HepG2 (cell line): ENCODE data around the gene LAMC3. TPM values are rescaled to one million over a fixed set of nuclear protein-coding genes. Genes with fewer than 3 reads are reported as not detected.

Experiments
- ATAC-seq: fragments of 200-7000 bp; cut with Tn5 transposase; 3 replicates; pipeline ENCODE4 v1.9.1; 2020; ENCODE audit warnings: mild to moderate bottlenecking, moderate library complexity
- BruUV-seq: library from RNA; stranded (reverse); fragments of 400-500 nt; replicated peaks from 2 replicates; lab custom pipeline; 2021; lab: Mats Ljungman, UMichigan
- CTCF ChIA-PET: fragments of 300-600 bp; formaldehyde crosslinking; extraction: SDS; loops from one replicate; lab custom pipeline; 2021; ENCODE audit warnings: low total read pairs, inconsistent platforms, low intra/inter-chr PET ratio; lab: Yijun Ruan, JAX
- POLR2A ChIA-PET: fragments of 350-600 bp; sonication (Branson Sonifier 250); formaldehyde crosslinking; loops from one replicate; lab custom pipeline; 2020; ENCODE audit warnings: antibody characterized with exemption, inconsistent platforms; lab: Yijun Ruan, JAX
- DNase-seq: peaks from one replicate; pipeline ENCODE4 v3.0.0-alpha.2; 2015; ENCODE audit warnings: low spot score
- FAIRE-seq: peaks from 3 replicates; lab custom pipeline; 2011; peaks lifted over from hg19 to GRCh38; lab: Jason Lieb, UNC
- H2AFZ ChIP-seq: one replicate; pipeline ENCODE4 v1.6.1; 2011; ENCODE audit warnings: low read length, inconsistent platforms
- H3K27ac ChIP-seq: fragments of 300-600 bp; 3 replicates; pipeline ENCODE4 v1.8.0; 2011; ENCODE audit warnings: mixed run types, mild to moderate bottlenecking, mixed read lengths, low read length, inconsistent platforms; ENCODE audit not compliant: insufficient read depth; ENCODE audit errors: extremely low read length
- H3K27me3 ChIP-seq, 2 experiments: fragments of 200-600 bp in 1 of 2; 2 replicates in 1 of 2; 3 replicates in 1 of 2; pipeline versions ENCODE4 v1.6.0 to v1.8.0; 2011; ENCODE audit warnings: low read length in 2 of 2, mild to moderate bottlenecking in 2 of 2, moderate library complexity in 2 of 2, inconsistent platforms in 1 of 2; ENCODE audit not compliant: insufficient read depth in 2 of 2, control insufficient read depth in 1 of 2
- H3K36me3 ChIP-seq, 2 experiments: fragments of 200-600 bp in 1 of 2; replicated peaks in 1 of 2; 2 replicates in 1 of 2; 3 replicates in 1 of 2; pipeline versions ENCODE4 v1.5.1 to v1.8.0; 2011; ENCODE audit warnings: low read length in 2 of 2, inconsistent platforms in 1 of 2; ENCODE audit not compliant: insufficient read depth in 2 of 2, control insufficient read depth in 1 of 2
- H3K4me1 ChIP-seq: 2 replicates; pipeline ENCODE4 v1.5.1; 2012; ENCODE audit warnings: low read length, inconsistent platforms; ENCODE audit not compliant: insufficient read depth
- H3K4me2 ChIP-seq: 2 replicates; pipeline ENCODE4 v1.6.0; 2011; ENCODE audit warnings: low read depth, low read length, inconsistent platforms
- H3K4me3 ChIP-seq, 3 experiments: fragments of 200-600 bp in 1 of 3; sonication (generic), shearing (Covaris generic) in 1 of 3; replicated peaks in 1 of 3; 2 replicates each; pipeline ENCODE4 v1.5.1; 2011 to 2016; ENCODE audit warnings: low read length in 3 of 3, inconsistent platforms in 2 of 3, low read depth in 2 of 3, mild to moderate bottlenecking in 2 of 3, control low read depth in 1 of 3, mixed read lengths in 1 of 3; ENCODE audit not compliant: insufficient read depth in 1 of 3
- H3K79me2 ChIP-seq: one replicate; pipeline ENCODE4 v1.6.1; 2011; ENCODE audit warnings: low read length, inconsistent platforms; ENCODE audit not compliant: insufficient read depth
- H3K9ac ChIP-seq: 2 replicates; pipeline ENCODE4 v1.6.0; 2011; ENCODE audit warnings: mild to moderate bottlenecking, low read depth, low read length, inconsistent platforms; ENCODE audit not compliant: insufficient read depth
- H3K9me3 ChIP-seq: 2 replicates; pipeline ENCODE4 v1.5.1; 2012; ENCODE audit warnings: mild to moderate bottlenecking, low read length
- H4K20me1 ChIP-seq: 2 replicates; pipeline ENCODE4 v1.6.0; 2011; ENCODE audit warnings: inconsistent platforms, mild to moderate bottlenecking, low read length, moderate library complexity; ENCODE audit not compliant: insufficient read depth
- FOSL2 ChIP-seq: sonication (generic); formaldehyde crosslinking; IDR thresholded peaks from 2 replicates; pipeline ENCODE4 v1.4.0; 2020; ENCODE audit warnings: missing genetic modification reagents
- HMG20A ChIP-seq: IDR thresholded peaks from 2 replicates; pipeline ENCODE4 v1.6.1; 2016; ENCODE audit warnings: borderline replicate concordance
- MTA3 ChIP-seq: sonication (generic); formaldehyde crosslinking; IDR thresholded peaks from 2 replicates; pipeline ENCODE4 v1.4.0; 2020; ENCODE audit warnings: missing genetic modification reagents
- SP140L ChIP-seq: sonication (generic); formaldehyde crosslinking; IDR thresholded peaks from 2 replicates; pipeline ENCODE4 v1.4.0; 2020; ENCODE audit warnings: missing genetic modification reagents, borderline replicate concordance
- WGBS: methylation state at CpG from one replicate; pipeline ENCODE4 v1.1.6; 2017; ENCODE audit warnings: low lambda C conversion rate; 5-methylcytosine and 5-hydroxymethylcytosine counted together
- in situ Hi-C: cut with HindIII; loops from 2 replicates; pipeline ENCODE4 v1.10.0; 2017; ENCODE audit warnings: low pct_unique_long_range_greater_than_20kb; ENCODE audit not compliant: extremely low pct_ligation_motif_present
- intact Hi-C: fragments of 100-400 bp; cut with micrococcal nuclease; formaldehyde crosslinking; loops from one replicate; pipeline ENCODE4 v1.10.0; 2022; ENCODE audit not compliant: unreplicated experiment
- polyA plus RNA-seq, 8 experiments: library from polyadenylated mRNA; depleted of rRNA in 3 of 8; stranded (reverse) in 7 of 8; unstranded in 1 of 8; fragments of >200 nt; fragmentation: Illumina TruSeq in 4 of 8; extraction: Trizol in 4 of 8; gene quantifications; 2 replicates each; pipeline versions ENCODE4 v1.2.1 to v1.2.3, GENCODE V29; 2011 to 2016; ENCODE audit warnings: low read depth in 4 of 8, missing spikeins in 1 of 8, mixed read lengths in 1 of 8; ENCODE audit not compliant: insufficient read depth in 1 of 8
- total RNA-seq, 5 experiments: library from RNA; depleted of rRNA; stranded (reverse); fragments of >200 nt; fragmentation: Illumina TruSeq; extraction: Trizol; gene quantifications; 2 replicates each; pipeline ENCODE4 v1.2.3, GENCODE V29; 2016; ENCODE audit warnings: low read depth in 1 of 5

LAMC3 gene
- total and polyA plus RNA-seq, 2 of the 13 experiments (the other 11 are each of a cell fraction or from before 2014, with no cell fraction given) = 0.07 to 0.57 TPM

DNA sequence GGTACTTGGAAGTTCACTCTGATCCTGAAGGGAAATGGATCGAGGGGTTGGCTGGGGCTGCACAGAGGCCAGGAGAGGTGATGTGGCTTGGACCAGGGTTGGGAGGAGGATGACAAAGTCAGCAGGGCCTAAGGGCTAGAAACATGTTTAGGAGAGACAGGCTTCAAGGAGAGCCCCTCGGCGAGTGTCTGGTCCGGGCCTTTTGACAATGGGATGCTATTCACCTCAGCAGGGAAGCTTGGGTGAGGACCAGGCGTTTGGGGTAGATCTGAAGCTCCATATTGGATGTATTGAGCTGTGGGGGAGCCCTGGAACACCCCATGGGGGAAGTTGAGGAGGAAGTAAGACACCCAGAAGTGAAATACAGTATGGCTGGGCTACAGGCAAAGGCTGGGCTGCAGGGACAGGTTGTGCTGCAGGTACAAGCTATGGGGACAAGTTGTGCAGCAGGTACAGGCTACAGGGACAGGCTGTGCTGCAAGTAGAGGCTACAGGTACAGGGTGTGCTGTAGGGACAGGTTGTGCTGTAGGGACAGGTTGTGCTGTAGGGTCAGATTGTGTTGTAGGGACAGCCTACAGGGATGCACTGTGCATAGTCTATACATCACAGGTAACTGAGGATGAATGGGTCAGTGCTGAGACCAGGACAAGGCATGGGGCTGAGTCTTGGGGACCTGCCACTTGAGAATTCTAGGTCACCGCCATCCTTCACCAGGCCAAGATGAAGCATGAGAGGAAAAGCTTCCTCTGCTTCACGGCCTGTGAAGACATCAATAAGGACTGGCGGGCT is 47.3 kb upstream of the LAMC3 start:
- no peak overlapping the region for H3K27ac ChIP-seq
- CTCF ChIA-PET = no interaction called here
- ATAC-seq = no peak

GRCh38 chr9:130962418-130963316 is 46.3 kb upstream of the LAMC3 start:
- Histone ChIP-seq H3K9ac (no peak overlapping the region), H3K9me3 (peaks cover 4% of the 10 kb centered on the region), H4K20me1 (no peaks in the 10 kb centered on the region), H2AFZ (no peak overlapping the region), H3K4me1 (no peaks in the 10 kb centered on the region), H3K4me2 (no peak overlapping the region), H3K27ac (no peak overlapping the region), H3K79me2 (no peaks in the 10 kb centered on the region), H3K27me3 (peaks cover 2 to 70% of the 10 kb centered on the region in 2 experiments; a peak in 4 of 5 replicates), H3K4me3 (no peak overlapping the region)
- CTCF ChIA-PET = no interaction called here
- POLR2A ChIA-PET = no interaction called here
- no peak for FAIRE-seq
- intact Hi-C loops = no loop called here
- ATAC-seq = no peak; the same call in 1 of the 3 replicates
- BruUV-seq = no TSS peak
- in situ Hi-C loops = no loop called here
- 42% methylated on average over 5 of the region's 22 CpGs for WGBS
- TF ChIP-seq MTA3 (CRISPR knock-in tag) = no peak
- no peak for TF ChIP-seq HMG20A (CRISPR knock-in tag)
- TF ChIP-seq FOSL2 (CRISPR knock-in tag) = peak; percentile 42; the same call in 1 of the 2 replicates
- TF ChIP-seq, all 625 proteins: peak for 1
- no peak for DNase-seq
- H3K36me3 ChIP-seq = no peaks in the 10 kb centered on the region

More for the DNA sequence above, 47.3 kb upstream of the LAMC3 start:
- no peak for TF ChIP-seq SP140L (CRISPR knock-in tag)
- TF ChIP-seq, all 625 proteins: peak for 0
- WGBS = 40% methylated on average over 6 of the region's 8 CpGs
- Histone ChIP-seq H3K27me3 (peaks cover 2 to 69% of the 10 kb centered on the region in 2 experiments; a peak in 4 of 5 replicates), H3K9ac (no peak overlapping the region), H3K4me2 (no peak overlapping the region), H3K4me1 (no peaks in the 10 kb centered on the region), H3K79me2 (no peaks in the 10 kb centered on the region), H3K36me3 (no peaks in the 10 kb centered on the region), H2AFZ (no peak overlapping the region), H4K20me1 (no peaks in the 10 kb centered on the region), H3K9me3 (peaks cover 4% of the 10 kb centered on the region), H3K4me3 (no peak overlapping the region)
- POLR2A ChIA-PET = no interaction called here
- in situ Hi-C loops = no loop called here
- DNase-seq (no peak), FAIRE-seq (no peak)
- intact Hi-C loops = no loop called here
- BruUV-seq = no TSS peak
